GM19193 (cell line): ENCODE measurements around the gene RNGTT.

Experiments
- POLR2A ChIP-seq: IDR thresholded peaks from 4 replicates; pipeline ENCODE4 v1.6.1; 2011; ENCODE audit not compliant: insufficient read depth, insufficient read length; ENCODE audit errors: extremely low read depth

Gene RNGTT

GRCh38 chr6:88813045-88813444 lies 150.4 kb downstream of the RNGTT start:
- TF ChIP-seq POLR2A: no peak

GRCh38 chr6:88810701-88811100 lies 152.7 kb downstream of the RNGTT start:
- no peak for TF ChIP-seq POLR2A

- TF ChIP-seq POLR2A: no peak
Observed at GRCh38 chr6:88810089-88810488, 153.3 kb downstream of the RNGTT start.

- TF ChIP-seq POLR2A: no peak
Observed at GRCh38 chr6:88808381-88808780, 155.0 kb downstream of the RNGTT start.

GRCh38 chr6:88807622-88808021 lies 155.8 kb downstream of the RNGTT start:
- no peak for TF ChIP-seq POLR2A

GRCh38 chr6:88806728-88807127 lies 156.7 kb downstream of the RNGTT start:
- TF ChIP-seq POLR2A: no peak

GRCh38 chr6:88804701-88805100 lies 158.7 kb downstream of the RNGTT start:
- TF ChIP-seq POLR2A: no peak

- TF ChIP-seq POLR2A: no peak
Observed at GRCh38 chr6:88785478-88785877, 177.9 kb downstream of the RNGTT start.

- no peak for TF ChIP-seq POLR2A
Observed at GRCh38 chr6:88780714-88781389, 182.6 kb downstream of the RNGTT start.

GRCh38 chr6:88775866-88776571 lies 187.4 kb downstream of the RNGTT start:
- TF ChIP-seq POLR2A: no peak

GRCh38 chr6:88764081-88764480 lies 199.3 kb downstream of the RNGTT start:
- TF ChIP-seq POLR2A: no peak

GRCh38 chr6:88763160-88763559 lies 200.3 kb downstream of the RNGTT start:
- TF ChIP-seq POLR2A: no peak

- no peak for TF ChIP-seq POLR2A
Observed at GRCh38 chr6:88761237-88762031, 202.0 kb downstream of the RNGTT start.

- TF ChIP-seq POLR2A: no peak
Observed at GRCh38 chr6:88760091-88760490, 203.3 kb downstream of the RNGTT start.

GRCh38 chr6:88750936-88751335 lies 212.5 kb downstream of the RNGTT start:
- TF ChIP-seq POLR2A: no peak
